Frontal cortex (tissue), 4 donors: Measurements from ENCODE around the gene PRRT1. TPM values are rescaled to one million over a fixed set of nuclear protein-coding genes. Genes with fewer than 3 reads are reported as not detected.
"Not testable (repeated sequence)": the region's sequence is repeated elsewhere in the genome, so short reads cannot be mapped to it uniquely, and the experiment has no call there.

Experiments
- DNase-seq, 2 donors: peaks; one replicate each; pipeline ENCODE4 v3.0.0; 2012; ENCODE audit warnings: low spot score in 2 of 2
- FAIRE-seq: peaks from 2 replicates; lab custom pipeline; 2012; peaks lifted over from hg19 to GRCh38; lab: Jason Lieb, UNC
- total RNA-seq: library from RNA; depleted of rRNA; stranded (reverse); fragments of >200 nt; gene quantifications from one replicate; pipeline ENCODE4 v1.2.3, GENCODE V29; 2014
- donor health status: control.
- donor health status: control.
- donor health status: control.

The PRRT1 gene
- total RNA-seq, 1 donor from 2014 or later = 0.41 TPM

DNA sequence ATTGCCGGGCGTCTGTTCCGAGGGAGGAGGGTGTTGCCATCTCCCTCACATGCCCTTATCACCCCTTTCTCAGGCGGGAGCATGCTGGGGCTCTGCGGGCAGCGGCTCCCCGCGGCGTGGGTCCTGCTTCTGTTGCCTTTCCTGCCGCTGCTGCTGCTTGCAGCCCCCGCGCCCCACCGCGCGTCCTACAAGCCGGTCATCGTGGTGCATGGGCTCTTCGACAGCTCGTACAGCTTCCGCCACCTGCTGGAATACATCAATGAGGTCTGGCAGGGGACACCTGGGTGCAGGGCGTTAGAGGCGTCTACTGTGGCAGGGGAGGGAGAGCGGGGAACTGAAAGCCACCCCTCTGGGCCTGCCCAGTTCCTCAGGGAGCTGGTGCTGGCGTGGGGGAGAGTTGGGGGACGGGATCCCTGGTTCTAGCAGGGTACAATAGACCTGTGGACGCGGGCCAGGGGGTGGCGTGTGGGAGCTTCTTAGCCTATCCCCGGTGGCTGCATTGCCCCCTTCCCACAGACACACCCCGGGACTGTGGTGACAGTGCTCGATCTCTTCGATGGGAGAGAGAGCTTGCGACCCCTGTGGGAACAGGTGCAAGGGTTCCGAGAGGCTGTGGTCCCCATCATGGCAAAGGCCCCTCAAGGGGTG lies 2.9 kb upstream of the PRRT1 start:
- peak; percentile 57 to 65 for DNase-seq
- FAIRE-seq = no peak

DNA sequence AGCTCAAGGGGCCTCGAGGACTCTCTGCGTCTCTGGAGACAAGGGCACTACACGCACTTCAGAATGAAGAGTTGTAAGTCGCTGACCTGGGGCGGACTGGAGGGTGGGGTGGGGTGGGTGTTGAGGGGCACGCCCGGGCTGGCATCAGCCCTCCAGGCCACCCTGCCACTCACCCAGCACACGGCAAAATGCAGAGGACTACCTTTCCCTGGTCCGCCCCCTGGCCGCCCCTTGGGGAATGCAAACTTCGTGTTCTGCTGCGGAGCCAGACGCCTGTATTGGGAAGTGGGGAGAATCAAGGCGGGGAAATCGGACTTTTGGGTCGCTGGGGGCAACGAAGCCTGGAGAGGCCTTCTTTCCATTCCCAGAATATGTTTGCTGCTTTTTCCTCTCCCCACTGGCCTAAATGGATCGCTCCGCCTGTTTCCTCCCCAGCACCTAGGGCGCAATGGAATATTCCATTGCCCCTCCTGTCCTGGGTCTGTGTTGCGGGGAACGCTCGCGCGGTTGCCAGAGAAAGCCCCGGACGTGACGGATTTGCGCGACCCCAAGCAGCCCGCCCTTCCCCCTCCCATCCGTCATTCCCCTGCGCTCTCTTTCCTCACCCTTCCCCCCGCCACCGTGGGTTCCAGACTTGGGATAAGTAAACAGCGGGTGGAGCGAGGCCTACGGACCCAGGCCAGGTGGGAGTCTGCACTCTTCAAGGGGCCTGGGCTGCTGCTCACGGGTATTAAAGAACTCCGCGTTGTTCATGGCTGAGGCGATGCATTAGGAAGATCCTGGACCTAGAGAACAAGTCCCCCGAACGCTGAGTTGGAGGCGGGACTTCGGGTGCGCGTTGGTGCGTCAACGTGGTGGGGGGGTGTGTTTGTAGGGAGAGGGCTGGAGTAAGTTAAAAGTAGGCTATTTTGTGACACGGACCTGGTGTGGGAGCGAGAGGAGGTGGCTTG lies 2.1 kb upstream of the PRRT1 start, which contains the start of gene PPT2:
TSS of gene PPT2 (plus strand) at position 578 of the 950 bp plus-strand sequence. CDS start 454 bp downstream, outside the sequence.
- FAIRE-seq = no peak

DNA sequence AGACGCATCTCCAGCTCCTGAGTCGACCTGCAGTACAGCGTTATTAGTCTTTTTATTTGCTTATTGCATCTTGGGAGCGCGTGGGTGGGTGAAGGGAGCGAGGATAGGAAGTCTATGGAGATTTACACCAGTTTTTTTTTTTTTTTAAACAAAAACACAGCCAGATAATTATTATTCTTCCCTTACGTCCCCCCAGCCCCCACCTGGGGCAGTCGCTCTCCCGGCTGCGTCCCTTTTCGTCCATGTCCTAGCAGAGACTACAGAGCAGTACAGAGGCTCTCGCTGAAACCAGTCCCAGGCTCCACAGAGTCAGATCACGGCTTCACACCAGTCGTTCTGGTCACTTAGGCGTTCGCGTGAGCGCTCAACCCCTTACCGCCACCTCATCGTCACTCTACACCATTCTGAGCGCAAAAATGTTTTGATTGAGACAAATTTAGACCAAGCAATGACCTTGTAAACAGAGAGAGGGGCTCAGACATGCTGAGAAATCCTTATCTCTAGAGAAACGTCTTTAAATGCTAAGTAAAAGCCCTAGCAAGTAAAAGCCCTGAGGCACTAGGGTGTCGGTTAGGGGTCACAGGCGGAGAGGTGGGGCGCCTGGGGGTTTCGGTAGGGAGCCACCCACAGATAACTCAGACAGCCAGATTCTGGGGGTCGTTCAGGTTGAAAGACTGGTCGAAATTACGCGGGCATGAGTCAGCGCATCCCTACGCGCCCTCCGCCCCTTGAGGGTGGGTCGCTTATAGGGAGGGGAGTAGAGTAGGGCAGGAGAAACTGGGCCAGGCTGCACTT lies 1.2 kb upstream of the PRRT1 start:
- FAIRE-seq (no peak), DNase-seq (no peak)

More for the DNA sequence above, 2.1 kb upstream of the PRRT1 start, which contains the start of gene PPT2:
- peak; percentile 84 to 89 for DNase-seq

DNA sequence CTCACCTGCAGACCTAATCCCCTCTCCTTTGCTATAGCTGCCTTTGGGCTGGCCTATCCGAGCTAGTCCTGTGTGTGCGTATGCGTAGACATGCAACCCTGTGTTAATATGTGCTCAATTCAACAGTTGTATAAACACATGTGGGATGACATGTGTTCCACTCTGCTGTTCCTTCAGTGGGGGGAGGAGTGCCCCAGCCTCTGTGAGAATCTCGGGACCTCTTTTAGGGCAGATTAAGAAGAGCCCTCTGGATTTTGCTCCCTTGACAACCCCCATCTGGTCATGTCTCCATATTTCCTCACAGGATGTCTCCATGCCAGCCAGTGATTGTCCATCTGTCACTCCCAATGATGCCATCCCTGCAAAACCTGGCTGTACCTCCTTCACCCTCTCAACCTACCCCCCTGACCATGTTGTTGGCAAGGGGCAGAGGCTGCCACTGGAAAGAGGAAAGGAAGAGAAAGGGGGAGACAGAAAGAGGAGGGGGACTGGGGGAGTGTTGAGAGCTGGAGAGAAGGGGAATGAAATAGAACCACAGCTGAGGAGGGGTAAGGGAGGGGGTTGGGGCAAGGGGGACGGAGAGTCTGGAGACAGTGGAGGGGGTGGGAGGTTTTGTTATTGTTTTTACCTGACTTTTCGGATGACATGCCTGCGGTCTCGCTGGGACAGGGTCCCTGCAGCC lies 417 bp downstream of the PRRT1 start:
- no peak for DNase-seq
- FAIRE-seq = no peak

DNA sequence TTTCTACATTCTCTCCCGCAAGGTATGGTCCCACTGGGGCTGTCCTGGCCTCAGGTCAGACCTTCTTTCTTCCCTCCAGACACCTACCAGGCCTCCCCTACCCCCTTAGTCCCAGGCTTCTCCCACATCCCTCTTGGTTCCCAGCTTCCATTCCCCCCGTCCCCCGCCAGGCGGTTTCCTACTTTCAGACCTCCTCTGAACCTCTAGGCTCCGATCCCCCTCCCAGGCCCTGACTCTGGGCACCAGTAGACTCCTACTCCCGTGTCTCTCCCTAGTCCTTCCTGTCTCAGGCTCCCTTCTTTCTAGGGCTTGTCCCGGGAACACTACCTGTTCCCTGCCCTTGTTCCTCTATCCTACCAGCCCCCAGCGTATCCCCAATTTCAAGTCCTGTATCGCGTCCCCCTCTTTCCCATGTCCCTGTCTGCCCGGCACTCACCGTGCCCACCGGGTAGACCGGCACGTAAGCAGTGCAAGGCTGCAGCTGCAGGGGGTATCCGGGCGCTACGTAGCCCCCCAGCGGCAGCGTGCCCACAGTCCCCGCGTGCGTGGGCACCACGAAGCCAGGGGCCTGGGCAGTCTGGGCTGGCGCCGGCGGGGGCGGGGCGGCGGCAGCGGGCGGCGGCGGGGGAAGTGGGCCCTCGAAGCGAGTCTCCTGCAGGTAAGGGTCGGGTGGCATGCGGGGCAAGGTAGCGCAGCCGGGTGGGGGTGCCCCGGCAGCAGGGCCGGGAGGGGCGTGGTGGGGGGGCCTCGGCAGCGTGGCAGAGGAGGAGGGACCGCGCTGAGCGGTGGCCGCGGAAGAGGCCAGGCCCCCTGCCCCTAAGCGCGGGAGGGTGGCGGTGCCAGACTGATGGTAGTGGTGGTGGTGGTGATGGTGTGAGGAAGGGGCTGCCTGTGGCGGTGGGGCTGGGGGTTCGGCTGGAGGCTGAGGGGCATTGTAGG lies 1.5 kb downstream of the PRRT1 start:
- no peak for DNase-seq
- no peak for FAIRE-seq

- FAIRE-seq (no peak), DNase-seq (no peak)
These were observed 2.5 kb downstream of the PRRT1 start for GRCh38 chr6:32149092-32149755.

DNA sequence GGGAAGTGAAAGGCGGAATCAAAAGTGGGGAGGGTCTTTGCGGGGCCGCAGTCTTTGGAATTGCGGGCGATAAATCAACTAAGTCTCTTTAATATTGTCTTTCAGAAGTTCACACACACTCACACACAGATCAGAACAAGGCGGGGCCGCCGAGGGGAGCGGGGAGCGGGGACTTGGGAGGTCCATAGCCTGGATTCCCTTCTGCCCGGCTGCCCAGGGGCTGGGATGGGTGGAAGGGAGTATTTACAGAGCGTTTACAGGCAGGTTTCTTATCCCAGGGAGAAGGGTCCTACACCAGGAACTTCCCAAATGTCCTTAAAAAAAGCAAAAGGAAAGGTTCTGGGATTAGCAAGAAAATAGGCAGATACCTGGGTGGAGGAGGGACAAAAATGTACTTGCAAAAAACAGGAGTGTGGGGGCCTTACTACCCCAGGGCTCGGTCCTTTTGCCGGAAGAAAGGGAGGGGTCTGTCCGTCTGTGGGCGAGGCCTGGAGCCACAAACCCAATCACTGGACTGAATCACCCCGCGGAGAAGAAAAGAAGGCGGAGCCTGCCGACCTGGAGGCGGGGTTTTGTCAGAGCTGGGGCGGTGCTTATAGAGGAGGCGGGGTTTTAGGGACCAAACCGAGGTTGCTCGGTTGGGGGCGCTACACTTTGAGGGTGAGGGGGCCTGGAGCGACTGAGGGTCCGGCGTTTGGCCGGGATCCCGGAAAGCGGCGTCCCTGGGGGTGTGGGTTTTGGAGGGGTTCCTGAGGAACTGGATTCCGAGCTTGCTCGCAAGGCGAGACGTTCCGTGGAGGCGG lies 3.2 kb downstream of the PRRT1 start:
- no peak for FAIRE-seq

DNA sequence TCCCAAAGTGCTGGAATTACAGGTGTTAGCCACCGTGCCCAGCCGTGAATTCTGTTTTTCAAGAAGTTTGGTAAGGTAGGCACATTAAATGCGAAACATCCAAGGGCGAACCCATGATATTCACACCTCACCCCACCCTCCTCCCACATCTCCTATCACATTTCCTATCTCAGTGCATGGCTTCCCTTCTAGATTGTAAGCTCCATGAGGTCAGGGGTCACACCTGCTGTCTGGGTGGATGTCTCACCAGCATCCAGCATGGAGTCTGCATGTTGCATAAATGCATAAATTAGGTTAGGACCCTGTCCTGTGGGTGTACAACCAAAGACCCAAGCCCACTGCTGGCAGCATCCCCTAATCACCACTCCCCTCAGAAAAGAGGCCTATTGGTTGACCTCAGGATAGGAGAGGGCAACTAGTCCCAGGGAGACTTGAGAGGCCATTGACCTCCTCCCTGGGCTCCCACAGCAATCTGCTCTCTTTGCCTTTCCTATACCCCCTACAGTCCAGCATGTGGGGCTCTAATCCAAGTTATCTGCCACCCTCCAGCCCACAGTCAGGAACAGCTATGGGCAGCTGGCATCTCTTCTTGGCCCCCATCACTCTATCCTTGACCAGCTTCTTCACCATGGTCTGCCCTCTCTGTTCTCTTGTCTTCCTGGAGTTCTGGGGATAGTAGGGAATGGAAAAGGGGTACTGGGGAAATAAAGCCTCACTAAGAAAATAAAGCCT lies 4.2 kb downstream of the PRRT1 start:
- FAIRE-seq (no peak), DNase-seq (no peak)

More for the DNA sequence above, 3.2 kb downstream of the PRRT1 start:
- no peak for DNase-seq

GRCh38 chr6:32146687-32147086 lies 5.1 kb downstream of the PRRT1 start:
- no peak for DNase-seq

GRCh38 chr6:32146287-32146686 lies 5.5 kb downstream of the PRRT1 start:
- DNase-seq = no peak
- no peak for FAIRE-seq

More at GRCh38 chr6:32146687-32147086, 5.1 kb downstream of the PRRT1 start:
- FAIRE-seq = no peak

DNA sequence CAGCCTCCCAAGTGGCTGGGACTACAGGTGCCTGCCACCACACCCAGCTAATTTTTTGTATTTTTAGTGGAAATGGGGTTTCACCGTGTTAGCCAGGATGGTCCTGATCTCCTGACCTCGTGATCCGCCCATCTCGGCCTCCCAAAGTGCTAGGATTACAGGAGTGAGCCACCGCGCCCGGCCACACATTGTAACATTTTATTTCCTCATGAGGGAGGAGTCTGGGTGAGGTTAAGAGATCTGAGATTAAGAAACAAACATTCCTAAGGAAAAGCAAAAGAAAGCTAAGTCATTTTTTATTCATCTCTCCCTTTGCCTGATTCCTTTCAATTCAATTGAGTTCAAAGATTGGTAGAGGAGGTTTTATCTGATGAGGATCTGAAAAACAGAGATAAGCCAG lies 7.5 kb downstream of the PRRT1 start:
- FAIRE-seq, DNase-seq: not testable (repeated sequence)

- FAIRE-seq = no peak
- no peak for DNase-seq
These were observed 11.2 kb downstream of the PRRT1 start for GRCh38 chr6:32140420-32141046.

GRCh38 chr6:32139590-32139989 lies 12.1 kb downstream of the PRRT1 start:
- FAIRE-seq = no peak
- no peak for DNase-seq

- DNase-seq (no peak), FAIRE-seq (no peak)
These were observed 14.3 kb downstream of the PRRT1 start for GRCh38 chr6:32137454-32137853.

DNA sequence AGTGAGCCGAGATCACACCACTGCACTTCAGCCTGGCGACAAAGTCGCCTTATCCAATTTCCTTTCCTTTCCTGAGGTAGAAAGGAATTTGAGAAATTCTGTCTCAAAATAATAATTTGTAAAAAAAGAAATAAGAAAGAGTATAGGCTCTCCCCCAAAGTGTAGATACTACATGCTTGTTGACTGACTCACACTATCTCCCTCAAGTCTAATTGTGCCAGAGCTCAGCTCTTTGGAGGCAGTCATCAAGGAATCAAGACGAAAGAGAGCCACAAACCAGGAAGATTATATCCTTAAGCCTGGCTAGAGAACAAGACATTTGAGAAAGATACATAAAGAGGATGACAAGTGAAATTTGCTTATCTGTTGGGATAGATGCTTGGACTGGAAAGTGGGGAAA lies 18.0 kb downstream of the PRRT1 start:
- FAIRE-seq (no peak), DNase-seq (no peak)

GRCh38 chr6:32132110-32132509 lies 19.6 kb downstream of the PRRT1 start:
- FAIRE-seq (no peak), DNase-seq (no peak)
